HEK293 (cell line): ENCODE measurements around the gene UBL4A.

Experiments
- CTCF ChIA-PET: fragments of 350-600 bp; formaldehyde crosslinking; extraction: SDS; loops from one replicate; lab custom pipeline; 2021; ENCODE audit warnings: antibody characterized with exemption; lab: Yijun Ruan, JAX
- POLR2A ChIA-PET: fragments of 300-600 bp; formaldehyde crosslinking; extraction: SDS; loops from one replicate; lab custom pipeline; 2020; ENCODE audit warnings: antibody characterized with exemption, inconsistent platforms; lab: Yijun Ruan, JAX
- H3K27ac ChIP-seq: fragments of 200-500 bp; sonication (Bioruptor generic); 2 replicates; pipeline ENCODE4 v1.5.1; 2014; ENCODE audit warnings: low read depth, low read length, control low read depth, inconsistent platforms; ENCODE audit errors: extremely low read depth
- H3K36me3 ChIP-seq, 2 experiments: fragments of 200-500 bp in 1 of 2; sonication (Bioruptor generic) in 1 of 2; 1 replicate in 1 of 2; 2 replicates in 1 of 2; pipeline ENCODE4 v1.5.1; 2014 to 2017; ENCODE audit warnings: inconsistent platforms in 2 of 2, low read length in 2 of 2; ENCODE audit not compliant: control insufficient read depth in 2 of 2, insufficient read depth in 1 of 2
- H3K4me1 ChIP-seq: fragments of 200-500 bp; sonication (Bioruptor generic); 2 replicates; pipeline ENCODE4 v1.5.1; 2014; ENCODE audit warnings: mild to moderate bottlenecking, low read length, inconsistent platforms; ENCODE audit not compliant: control insufficient read depth, insufficient read depth
- H3K4me3 ChIP-seq: 2 replicates; pipeline ENCODE4 v1.5.1; 2011; ENCODE audit warnings: low read depth, mild to moderate bottlenecking, control low read depth, low read length, moderate library complexity
- H3K9me3 ChIP-seq: fragments of 200-500 bp; sonication (Bioruptor generic); 2 replicates; pipeline ENCODE4 v1.5.1; 2014; ENCODE audit warnings: low read depth, low read length, inconsistent platforms; ENCODE audit not compliant: control insufficient read depth, insufficient read depth
- BCL11A ChIP-seq: fragments of 450-650 bp; formaldehyde crosslinking; IDR thresholded peaks from 2 replicates; pipeline ENCODE4 v1.5.1; 2016; ENCODE audit warnings: low read depth, missing biosample characterization, missing genetic modification characterization
- HOXC10 ChIP-seq: sonication (generic); formaldehyde crosslinking; IDR thresholded peaks from 2 replicates; pipeline ENCODE4 v1.8.1; 2023; ENCODE audit warnings: mild to moderate bottlenecking, missing genetic modification reagents
- IKZF3 ChIP-seq: fragments of 450-650 bp; IDR thresholded peaks from 2 replicates; pipeline ENCODE4 v1.5.0; 2018; ENCODE audit warnings: missing biosample characterization, mild to moderate bottlenecking, missing genetic modification characterization, moderate library complexity
- SP2 ChIP-seq: fragments of 450-650 bp; formaldehyde crosslinking; IDR thresholded peaks from 2 replicates; pipeline ENCODE4 v1.5.1; 2016; ENCODE audit warnings: missing biosample characterization, missing genetic modification characterization
- SP3 ChIP-seq: fragments of 450-650 bp; formaldehyde crosslinking; IDR thresholded peaks from 2 replicates; pipeline ENCODE4 v1.5.1; 2016; ENCODE audit warnings: missing biosample characterization, missing genetic modification characterization
- TCF7L2 ChIP-seq: IDR thresholded peaks from 2 replicates; pipeline ENCODE4 v1.6.1; 2011; ENCODE audit warnings: low read depth, mild to moderate bottlenecking, inconsistent platforms, low read length, moderate library complexity, borderline replicate concordance
- ZBTB17 ChIP-seq: fragments of 450-650 bp; formaldehyde crosslinking; IDR thresholded peaks from 2 replicates; pipeline ENCODE4 v1.5.1; 2016; ENCODE audit warnings: missing biosample characterization, missing genetic modification characterization
- ZNF169 ChIP-seq: fragments of 450-650 bp; formaldehyde crosslinking; IDR thresholded peaks from 2 replicates; pipeline ENCODE4 v1.5.1; 2016; ENCODE audit warnings: missing biosample characterization, missing genetic modification characterization
- ZNF23 ChIP-seq: fragments of 450-650 bp; formaldehyde crosslinking; IDR thresholded peaks from 2 replicates; pipeline ENCODE4 v1.5.1; 2016; ENCODE audit warnings: missing biosample characterization, missing genetic modification characterization, borderline replicate concordance
- ZNF555 ChIP-seq: fragments of 450-650 bp; formaldehyde crosslinking; conservative IDR thresholded peaks from 2 replicates; pipeline ENCODE4 v1.5.1; 2017; ENCODE audit warnings: missing biosample characterization, mild to moderate bottlenecking, missing genetic modification characterization, inconsistent platforms
- ZNF560 ChIP-seq: fragments of 450-650 bp; formaldehyde crosslinking; IDR thresholded peaks from 2 replicates; pipeline ENCODE4 v1.5.1; 2017; ENCODE audit warnings: missing biosample characterization, missing genetic modification characterization, borderline replicate concordance
- ZNF670 ChIP-seq: fragments of 450-650 bp; formaldehyde crosslinking; IDR thresholded peaks from 2 replicates; pipeline ENCODE4 v1.5.1; 2016; ENCODE audit warnings: missing biosample characterization, missing genetic modification characterization, low read depth
- ZNF792 ChIP-seq: fragments of 450-650 bp; formaldehyde crosslinking; IDR thresholded peaks from 2 replicates; pipeline ENCODE4 v1.5.1; 2016; ENCODE audit warnings: missing biosample characterization, missing genetic modification characterization
- ZNF843 ChIP-seq: fragments of 450-650 bp; formaldehyde crosslinking; IDR thresholded peaks from 2 replicates; pipeline ENCODE4 v1.5.1; 2016; ENCODE audit warnings: missing biosample characterization, missing genetic modification characterization
- ZXDB ChIP-seq: fragments of 450-650 bp; formaldehyde crosslinking; IDR thresholded peaks from 2 replicates; pipeline ENCODE4 v1.5.1; 2016; ENCODE audit warnings: missing biosample characterization, missing genetic modification characterization
- TF ChIP-seq, protein P1 (sequence below): IDR thresholded peaks from 2 replicates; pipeline ENCODE4 v1.6.1; 2011; ENCODE audit warnings: mild to moderate bottlenecking, low read depth, low read length, borderline replicate concordance
- TF ChIP-seq, protein P2 (sequence below): fragments of 450-650 bp; formaldehyde crosslinking; IDR thresholded peaks from 2 replicates; pipeline ENCODE4 v1.5.1; 2017; ENCODE audit warnings: missing biosample characterization, mild to moderate bottlenecking, missing genetic modification characterization, moderate library complexity
- TF ChIP-seq, protein P3 (sequence below): fragments of 450-650 bp; formaldehyde crosslinking; IDR thresholded peaks from 2 replicates; pipeline ENCODE4 v1.5.1; 2016; ENCODE audit warnings: missing biosample characterization, missing genetic modification characterization, low read depth
- TF ChIP-seq, protein P4 (sequence below): fragments of 450-650 bp; formaldehyde crosslinking; IDR thresholded peaks from 2 replicates; pipeline ENCODE4 v1.5.1; 2016; ENCODE audit warnings: missing biosample characterization, missing genetic modification characterization, low read depth
- TF ChIP-seq, protein P5 (sequence below): fragments of 450-650 bp; formaldehyde crosslinking; IDR thresholded peaks from 2 replicates; pipeline ENCODE4 v1.5.1; 2016; ENCODE audit warnings: missing biosample characterization, missing genetic modification characterization, borderline replicate concordance

Gene UBL4A

DNA sequence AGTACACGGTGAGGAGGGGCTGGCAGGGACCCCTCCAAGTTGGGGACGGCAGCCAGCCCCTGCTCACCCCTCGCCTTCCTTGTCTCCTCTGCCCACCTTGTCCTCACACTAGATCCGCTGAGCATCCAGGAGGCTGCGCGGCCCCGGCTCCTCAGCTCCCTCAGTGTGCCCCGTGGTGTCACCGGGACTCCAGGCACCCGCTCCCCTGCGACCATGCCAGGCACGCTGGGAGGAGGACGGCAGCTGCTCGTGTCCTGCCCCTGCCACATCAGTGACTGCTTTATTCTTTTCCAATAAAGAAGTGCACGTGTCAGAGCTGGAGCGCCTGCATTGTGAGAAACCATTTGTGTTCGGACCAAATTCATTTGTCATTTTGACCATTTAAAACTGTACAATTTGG, 36.1 kb downstream of the UBL4A start:
- CTCF ChIA-PET = no interaction called here
- no peak overlapping the region for H3K27ac ChIP-seq
- peaks cover 4 to 75% of the 10 kb centered on the region in 2 experiments; a peak in 2 of 3 replicates for H3K36me3 ChIP-seq
- no peak for TF ChIP-seq ZNF792 (tag by site-specific recombination)
- TF ChIP-seq ZNF555 = no peak
- no peak for TF ChIP-seq HOXC10 (CRISPR knock-in tag)
- no peak for TF ChIP-seq ZNF23 (tag by site-specific recombination)
- TF ChIP-seq, protein P1, sequence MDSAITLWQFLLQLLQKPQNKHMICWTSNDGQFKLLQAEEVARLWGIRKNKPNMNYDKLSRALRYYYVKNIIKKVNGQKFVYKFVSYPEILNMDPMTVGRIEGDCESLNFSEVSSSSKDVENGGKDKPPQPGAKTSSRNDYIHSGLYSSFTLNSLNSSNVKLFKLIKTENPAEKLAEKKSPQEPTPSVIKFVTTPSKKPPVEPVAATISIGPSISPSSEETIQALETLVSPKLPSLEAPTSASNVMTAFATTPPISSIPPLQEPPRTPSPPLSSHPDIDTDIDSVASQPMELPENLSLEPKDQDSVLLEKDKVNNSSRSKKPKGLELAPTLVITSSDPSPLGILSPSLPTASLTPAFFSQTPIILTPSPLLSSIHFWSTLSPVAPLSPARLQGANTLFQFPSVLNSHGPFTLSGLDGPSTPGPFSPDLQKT = no peak
- no peak for TF ChIP-seq ZNF843 (tag by site-specific recombination)
- no peak for TF ChIP-seq SP2 (tag by site-specific recombination)
- no peak for TF ChIP-seq BCL11A (tag by site-specific recombination)
- no peak for TF ChIP-seq TCF7L2
- TF ChIP-seq ZNF560 (tag by site-specific recombination) = no peak
- TF ChIP-seq ZNF670 = no peak
- TF ChIP-seq ZXDB = no peak
- TF ChIP-seq, protein P2, sequence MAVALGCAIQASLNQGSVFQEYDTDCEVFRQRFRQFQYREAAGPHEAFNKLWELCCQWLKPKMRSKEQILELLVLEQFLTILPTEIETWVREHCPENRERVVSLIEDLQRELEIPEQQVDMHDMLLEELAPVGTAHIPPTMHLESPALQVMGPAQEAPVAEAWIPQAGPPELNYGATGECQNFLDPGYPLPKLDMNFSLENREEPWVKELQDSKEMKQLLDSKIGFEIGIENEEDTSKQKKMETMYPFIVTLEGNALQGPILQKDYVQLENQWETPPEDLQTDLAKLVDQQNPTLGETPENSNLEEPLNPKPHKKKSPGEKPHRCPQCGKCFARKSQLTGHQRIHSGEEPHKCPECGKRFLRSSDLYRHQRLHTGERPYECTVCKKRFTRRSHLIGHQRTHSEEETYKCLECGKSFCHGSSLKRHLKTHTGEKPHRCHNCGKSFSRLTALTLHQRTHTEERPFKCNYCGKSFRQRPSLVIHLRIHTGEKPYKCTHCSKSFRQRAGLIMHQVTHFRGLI = no peak
- no peak overlapping the region for H3K4me3 ChIP-seq
- no peaks in the 10 kb centered on the region for H3K9me3 ChIP-seq
- H3K4me1 ChIP-seq = no peaks in the 10 kb centered on the region
- POLR2A ChIA-PET = no interaction called here

DNA sequence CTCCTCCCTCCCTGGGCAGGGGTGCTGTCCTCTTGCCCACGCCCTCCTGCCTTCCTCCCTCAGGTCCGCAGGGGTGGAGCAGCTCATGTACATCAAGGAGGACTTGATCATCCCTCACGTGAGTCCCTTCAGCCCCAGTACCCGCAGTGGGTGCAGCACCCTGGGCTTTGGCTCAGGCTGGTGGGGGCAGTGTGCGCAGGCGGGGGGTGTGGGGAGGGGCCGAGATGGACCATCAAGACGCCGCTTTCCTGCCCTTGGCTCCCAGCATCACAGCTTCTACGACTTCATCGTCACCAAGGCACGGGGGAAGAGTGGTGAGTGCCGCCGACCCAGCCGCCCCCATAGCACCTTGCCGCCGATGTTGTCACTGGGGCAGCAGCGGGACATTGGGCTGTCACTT, 36.8 kb downstream of the UBL4A start:
- TF ChIP-seq SP3 (tag by site-specific recombination) (no peak), TCF7L2 (no peak)
- TF ChIP-seq, protein P3, sequence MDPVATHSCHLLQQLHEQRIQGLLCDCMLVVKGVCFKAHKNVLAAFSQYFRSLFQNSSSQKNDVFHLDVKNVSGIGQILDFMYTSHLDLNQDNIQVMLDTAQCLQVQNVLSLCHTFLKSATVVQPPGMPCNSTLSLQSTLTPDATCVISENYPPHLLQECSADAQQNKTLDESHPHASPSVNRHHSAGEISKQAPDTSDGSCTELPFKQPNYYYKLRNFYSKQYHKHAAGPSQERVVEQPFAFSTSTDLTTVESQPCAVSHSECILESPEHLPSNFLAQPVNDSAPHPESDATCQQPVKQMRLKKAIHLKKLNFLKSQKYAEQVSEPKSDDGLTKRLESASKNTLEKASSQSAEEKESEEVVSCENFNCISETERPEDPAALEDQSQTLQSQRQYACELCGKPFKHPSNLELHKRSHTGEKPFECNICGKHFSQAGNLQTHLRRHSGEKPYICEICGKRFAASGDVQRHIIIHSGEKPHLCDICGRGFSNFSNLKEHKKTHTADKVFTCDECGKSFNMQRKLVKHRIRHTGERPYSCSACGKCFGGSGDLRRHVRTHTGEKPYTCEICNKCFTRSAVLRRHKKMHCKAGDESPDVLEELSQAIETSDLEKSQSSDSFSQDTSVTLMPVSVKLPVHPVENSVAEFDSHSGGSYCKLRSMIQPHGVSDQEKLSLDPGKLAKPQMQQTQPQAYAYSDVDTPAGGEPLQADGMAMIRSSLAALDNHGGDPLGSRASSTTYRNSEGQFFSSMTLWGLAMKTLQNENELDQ (tag by site-specific recombination) = no peak
- TF ChIP-seq, protein P4, sequence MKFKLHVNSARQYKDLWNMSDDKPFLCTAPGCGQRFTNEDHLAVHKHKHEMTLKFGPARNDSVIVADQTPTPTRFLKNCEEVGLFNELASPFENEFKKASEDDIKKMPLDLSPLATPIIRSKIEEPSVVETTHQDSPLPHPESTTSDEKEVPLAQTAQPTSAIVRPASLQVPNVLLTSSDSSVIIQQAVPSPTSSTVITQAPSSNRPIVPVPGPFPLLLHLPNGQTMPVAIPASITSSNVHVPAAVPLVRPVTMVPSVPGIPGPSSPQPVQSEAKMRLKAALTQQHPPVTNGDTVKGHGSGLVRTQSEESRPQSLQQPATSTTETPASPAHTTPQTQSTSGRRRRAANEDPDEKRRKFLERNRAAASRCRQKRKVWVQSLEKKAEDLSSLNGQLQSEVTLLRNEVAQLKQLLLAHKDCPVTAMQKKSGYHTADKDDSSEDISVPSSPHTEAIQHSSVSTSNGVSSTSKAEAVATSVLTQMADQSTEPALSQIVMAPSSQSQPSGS = no peak
- TF ChIP-seq, all 188 proteins: peak for 0
- ChIA-PET POLR2A (interaction anchor here (0.7 kb wide), 1 partner anchor 16 kb away, joined by 3 read pairs; no protein-coding TSS in a partner anchor), CTCF (no interaction called here)
- Histone ChIP-seq H3K4me1 (no peaks in the 10 kb centered on the region), H3K4me3 (no peak overlapping the region), H3K27ac (no peak overlapping the region), H3K9me3 (no peaks in the 10 kb centered on the region), H3K36me3 (peaks cover 4 to 78% of the 10 kb centered on the region in 2 experiments; a peak in 2 of 3 replicates)

DNA sequence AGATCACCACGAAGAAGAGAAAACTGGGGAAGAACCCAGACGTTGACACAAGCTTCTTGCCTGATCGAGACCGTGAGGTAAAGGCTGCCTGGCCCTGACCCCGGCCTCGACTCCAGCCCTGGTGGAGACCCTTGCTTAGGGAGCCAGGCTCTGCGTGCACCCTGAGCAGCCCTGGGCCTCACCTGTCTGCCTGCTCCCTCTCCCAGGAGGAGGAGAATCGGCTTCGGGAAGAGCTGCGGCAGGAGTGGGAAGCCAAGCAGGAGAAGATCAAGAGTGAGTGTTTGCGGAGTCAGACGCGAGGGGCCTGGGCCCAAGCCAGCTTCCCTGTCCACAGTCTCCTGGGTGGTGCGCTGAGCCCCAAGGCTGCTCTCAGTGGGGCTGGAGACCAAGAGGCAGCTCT, 37.9 kb downstream of the UBL4A start:
- CTCF ChIA-PET = no interaction called here
- TF ChIP-seq, protein P5, sequence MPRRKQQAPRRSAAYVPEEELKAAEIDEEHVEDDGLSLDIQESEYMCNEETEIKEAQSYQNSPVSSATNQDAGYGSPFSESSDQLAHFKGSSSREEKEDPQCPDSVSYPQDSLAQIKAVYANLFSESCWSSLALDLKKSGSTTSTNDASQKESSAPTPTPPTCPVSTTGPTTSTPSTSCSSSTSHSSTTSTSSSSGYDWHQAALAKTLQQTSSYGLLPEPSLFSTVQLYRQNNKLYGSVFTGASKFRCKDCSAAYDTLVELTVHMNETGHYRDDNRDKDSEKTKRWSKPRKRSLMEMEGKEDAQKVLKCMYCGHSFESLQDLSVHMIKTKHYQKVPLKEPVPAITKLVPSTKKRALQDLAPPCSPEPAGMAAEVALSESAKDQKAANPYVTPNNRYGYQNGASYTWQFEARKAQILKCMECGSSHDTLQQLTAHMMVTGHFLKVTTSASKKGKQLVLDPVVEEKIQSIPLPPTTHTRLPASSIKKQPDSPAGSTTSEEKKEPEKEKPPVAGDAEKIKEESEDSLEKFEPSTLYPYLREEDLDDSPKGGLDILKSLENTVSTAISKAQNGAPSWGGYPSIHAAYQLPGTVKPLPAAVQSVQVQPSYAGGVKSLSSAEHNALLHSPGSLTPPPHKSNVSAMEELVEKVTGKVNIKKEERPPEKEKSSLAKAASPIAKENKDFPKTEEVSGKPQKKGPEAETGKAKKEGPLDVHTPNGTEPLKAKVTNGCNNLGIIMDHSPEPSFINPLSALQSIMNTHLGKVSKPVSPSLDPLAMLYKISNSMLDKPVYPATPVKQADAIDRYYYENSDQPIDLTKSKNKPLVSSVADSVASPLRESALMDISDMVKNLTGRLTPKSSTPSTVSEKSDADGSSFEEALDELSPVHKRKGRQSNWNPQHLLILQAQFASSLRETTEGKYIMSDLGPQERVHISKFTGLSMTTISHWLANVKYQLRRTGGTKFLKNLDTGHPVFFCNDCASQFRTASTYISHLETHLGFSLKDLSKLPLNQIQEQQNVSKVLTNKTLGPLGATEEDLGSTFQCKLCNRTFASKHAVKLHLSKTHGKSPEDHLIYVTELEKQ (tag by site-specific recombination) = no peak
- TF ChIP-seq ZNF169 (tag by site-specific recombination) = no peak
- TF ChIP-seq IKZF3 = no peak
- TF ChIP-seq ZBTB17 = no peak

More for the DNA sequence above, 37.9 kb downstream of the UBL4A start:
- POLR2A ChIA-PET = no interaction called here
- peaks cover 4 to 78% of the 10 kb centered on the region in 2 experiments; a peak in 2 of 3 replicates for H3K36me3 ChIP-seq
- H3K4me1 ChIP-seq = no peaks in the 10 kb centered on the region
- H3K4me3 ChIP-seq = no peak overlapping the region
- no peak overlapping the region for H3K27ac ChIP-seq
- H3K9me3 ChIP-seq = no peaks in the 10 kb centered on the region
